HG02759 (cell line): ENCODE measurements around the gene FCN2.
"Not testable (repeated sequence)": the region's sequence is repeated elsewhere in the genome, so short reads cannot be mapped to it uniquely, and the experiment has no call there.

ENCODE experiments used
- ATAC-seq: cut with Tn5 transposase; IDR thresholded peaks from one replicate; pipeline ENCODE4 v1.9.1; 2021; ENCODE audit warnings: mild to moderate bottlenecking, moderate library complexity; ENCODE audit not compliant: unreplicated experiment

FCN2 gene

DNA sequence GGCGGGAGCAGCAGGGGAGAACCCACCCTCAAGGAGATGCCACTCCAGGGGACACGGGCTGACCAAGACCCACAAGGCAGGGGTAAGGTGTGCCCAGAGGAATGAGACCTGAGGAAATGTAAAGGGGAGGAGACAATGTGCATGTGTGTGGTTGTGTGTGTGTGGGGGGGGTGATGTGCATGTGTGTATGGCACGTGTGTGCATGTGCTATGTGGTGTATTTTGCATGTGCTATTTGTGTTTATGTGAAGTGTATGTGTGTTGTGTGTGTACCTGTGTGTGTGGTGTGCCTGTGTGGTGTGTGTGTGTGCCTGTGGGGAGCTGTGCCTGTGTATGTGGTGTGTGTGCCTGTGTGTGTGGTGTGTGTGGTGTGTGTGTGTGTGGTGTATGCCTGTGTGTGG lies 33.5 kb upstream of the FCN2 start:
- ATAC-seq, result no peak

DNA sequence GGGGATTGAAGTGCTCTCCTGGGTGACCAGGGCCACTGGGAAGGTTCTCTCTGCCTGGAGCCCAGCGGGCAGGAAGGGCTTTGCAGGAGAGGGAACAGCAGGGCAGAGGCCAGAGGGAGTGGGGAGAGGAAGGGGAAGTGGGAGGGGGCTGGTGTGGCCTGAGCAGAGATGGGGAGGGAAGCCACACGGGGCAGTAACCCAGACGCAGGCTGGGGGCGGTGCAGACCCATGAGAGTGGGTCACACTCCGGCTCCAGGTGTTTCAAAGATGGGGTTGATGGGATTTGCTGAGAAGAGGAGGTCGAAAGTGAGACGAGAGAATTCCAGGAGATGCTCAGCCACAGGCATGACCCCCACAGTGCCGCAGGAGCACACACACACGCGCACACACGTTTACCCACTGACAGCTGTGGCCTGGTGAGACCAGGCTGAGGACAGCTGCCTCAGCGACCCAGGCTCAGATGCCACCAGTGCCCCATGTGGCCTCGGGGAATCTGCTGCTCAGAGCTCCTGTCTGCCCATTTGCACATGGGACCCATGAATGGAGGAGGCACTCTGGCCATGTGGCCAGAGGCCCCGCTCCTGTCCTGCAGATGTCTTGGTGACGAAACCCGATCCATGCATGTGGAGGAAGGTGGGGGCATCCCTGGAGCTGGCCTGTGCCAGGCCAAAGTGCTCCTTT lies 32.7 kb upstream of the FCN2 start:
- no peak for ATAC-seq

DNA sequence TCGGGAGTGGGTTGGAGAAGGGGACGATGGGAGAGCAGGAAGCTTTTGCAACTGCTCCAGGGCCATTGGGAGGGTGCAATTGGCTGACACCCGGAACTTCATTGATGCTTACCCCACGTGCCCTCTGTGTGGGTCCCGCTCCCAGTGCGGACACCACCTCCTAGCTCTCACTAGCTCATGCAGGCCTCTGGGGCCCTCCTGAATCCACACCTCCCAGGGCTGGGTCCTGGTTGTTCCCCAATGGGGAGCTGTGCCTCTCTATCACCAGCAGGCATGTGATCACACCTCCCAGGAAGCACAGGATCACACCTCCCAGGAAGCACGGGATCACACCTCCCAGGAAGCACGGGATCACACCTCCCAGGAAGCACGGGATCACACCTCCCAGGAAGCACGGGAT lies 32.1 kb upstream of the FCN2 start:
- no peak for ATAC-seq

DNA sequence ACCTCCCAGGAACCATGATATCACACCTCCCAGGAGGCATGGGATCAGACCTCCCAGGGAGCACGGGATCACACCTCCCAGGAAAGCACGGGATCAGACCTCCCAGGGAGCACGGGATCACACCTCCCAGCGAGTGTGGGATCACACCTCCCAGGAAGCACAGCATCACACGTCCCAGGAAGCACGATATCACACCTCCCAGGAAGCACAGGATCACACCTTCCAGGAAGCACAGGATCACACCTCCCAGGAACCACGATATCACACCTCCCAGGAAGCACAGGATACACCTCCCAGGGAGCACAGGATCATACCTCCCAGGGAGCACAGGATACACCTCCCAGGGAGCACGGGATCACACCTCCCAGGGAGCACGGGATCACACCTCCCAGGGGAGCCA lies 30.0 kb upstream of the FCN2 start:
- no peak for ATAC-seq

DNA sequence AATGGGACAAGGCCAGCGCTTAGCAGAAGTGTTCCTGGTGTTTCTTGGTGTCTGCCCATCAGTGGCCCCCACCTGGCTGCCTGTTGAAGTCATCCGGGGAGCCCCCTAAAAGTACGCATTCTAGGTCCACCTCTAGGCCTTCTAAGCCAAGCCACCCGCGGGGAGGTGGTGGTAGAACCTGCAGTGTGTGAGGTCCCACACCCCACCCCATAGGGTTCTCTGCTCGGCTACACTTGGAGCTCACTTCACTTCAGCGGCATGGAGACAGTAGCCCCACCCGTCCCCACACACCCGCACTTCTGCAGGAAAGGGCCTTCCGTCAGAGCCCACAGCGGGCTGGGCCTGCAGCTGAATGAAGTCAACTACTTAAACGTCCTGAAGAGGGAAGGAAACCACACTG lies 29.6 kb upstream of the FCN2 start:
- ATAC-seq, result no peak

DNA sequence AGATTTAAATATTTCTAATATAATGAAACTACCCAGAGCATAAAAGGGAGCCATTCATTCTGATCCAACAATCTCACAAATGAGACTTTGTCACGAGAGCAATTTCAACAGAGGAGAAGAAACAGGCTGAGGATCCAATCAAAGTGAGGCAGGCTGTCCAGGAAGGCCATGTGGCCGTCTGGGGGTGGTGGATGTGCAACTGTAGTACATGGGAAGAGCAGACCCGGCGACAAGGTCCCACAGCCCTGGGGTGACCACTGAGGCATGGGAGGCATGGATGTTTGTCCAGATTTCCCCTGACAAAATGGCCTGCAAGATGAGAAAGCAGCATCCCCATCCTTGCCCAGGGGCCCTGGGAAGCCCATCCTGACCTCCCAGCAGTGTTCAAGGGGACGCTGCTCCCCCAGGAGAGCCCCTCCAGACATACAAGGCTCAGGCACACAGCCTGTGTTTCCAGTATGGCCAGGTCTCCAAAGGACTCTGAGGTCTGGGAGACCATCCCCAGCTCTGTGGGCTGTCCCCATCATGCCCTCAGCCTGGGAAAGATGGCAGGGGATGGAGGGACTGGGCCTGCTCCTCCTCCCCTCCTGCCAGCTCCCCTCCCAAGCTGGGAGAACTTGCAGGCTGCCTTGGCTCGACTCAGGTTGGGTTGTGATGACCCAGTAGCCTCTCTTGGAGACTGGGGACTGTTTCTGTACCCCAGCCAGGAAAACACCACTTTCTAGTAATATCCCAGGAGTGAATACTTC lies 27.5 kb upstream of the FCN2 start:
- ATAC-seq, result no peak

DNA sequence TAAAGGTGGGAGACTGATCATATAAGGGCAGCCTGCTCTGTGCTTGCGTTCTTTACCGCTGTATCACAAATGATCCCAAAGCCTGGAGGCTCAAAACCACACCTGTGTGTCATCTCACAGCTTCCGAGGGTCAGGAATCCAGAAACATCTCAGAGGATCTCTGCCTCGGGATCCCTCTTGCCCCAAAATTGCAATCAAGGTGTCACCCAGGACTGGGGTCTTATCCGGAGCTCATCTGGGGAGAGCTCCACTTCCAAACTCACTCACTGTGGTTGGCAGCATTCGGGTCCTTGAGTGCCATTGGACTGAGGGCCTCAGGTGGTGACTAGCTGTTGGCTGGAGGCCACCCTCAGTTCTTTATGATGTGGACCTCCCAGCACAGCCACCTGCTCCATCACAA lies 26.7 kb upstream of the FCN2 start:
- no peak for ATAC-seq

DNA sequence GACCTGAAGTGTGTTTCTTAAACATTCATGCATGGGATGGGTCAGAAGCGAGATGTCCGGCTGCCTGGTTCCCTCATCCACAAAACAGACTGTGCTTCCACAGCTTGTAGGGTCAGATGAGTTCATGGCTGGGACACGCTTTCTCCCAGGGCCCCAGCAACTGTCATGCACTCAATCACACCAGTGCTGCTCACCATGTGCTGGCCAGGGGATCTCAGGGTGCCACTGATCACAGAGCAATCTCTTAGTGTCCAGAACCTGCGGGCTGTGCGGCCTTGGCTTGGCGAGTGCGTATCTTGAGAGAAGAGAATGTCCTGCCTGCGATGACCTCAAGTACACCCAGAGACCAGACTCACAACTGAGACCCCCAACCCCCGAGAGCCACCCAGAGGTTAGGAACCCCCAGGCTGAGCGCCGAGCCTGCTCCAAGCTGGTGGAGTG lies 26.0 kb upstream of the FCN2 start:
- no peak for ATAC-seq

DNA sequence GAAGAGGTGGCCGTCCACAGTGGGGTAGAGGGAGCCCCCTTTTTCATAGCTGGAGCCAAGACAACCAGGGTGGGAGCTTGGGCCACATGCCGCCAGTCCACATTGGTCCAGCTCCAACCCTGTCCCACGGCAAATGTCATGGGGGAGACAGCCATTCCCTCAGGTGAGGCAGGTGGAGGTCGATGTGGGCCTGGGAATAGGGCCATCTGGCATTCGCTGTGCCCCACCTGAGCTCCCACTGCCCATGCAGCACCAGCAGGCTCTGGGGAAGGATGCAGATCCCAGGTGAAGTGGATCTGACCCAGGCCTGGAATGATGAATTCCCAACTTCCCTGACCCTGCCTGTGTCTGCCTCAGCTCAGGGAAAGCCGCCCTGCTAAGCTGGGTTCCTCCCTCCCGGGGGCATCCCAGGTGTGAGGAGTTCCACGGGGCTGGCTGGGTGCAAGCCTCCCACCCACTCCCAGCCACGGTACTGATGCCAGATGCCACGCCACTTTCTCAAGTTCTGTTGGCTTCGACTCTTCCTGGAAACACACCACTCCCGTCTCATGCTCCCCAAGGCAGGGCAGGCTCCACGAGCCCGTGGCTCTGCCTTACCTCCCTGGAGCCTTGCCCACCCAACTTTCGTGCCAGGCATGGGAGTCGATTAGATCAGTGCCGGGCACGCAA lies 25.2 kb upstream of the FCN2 start:
- no peak for ATAC-seq

DNA sequence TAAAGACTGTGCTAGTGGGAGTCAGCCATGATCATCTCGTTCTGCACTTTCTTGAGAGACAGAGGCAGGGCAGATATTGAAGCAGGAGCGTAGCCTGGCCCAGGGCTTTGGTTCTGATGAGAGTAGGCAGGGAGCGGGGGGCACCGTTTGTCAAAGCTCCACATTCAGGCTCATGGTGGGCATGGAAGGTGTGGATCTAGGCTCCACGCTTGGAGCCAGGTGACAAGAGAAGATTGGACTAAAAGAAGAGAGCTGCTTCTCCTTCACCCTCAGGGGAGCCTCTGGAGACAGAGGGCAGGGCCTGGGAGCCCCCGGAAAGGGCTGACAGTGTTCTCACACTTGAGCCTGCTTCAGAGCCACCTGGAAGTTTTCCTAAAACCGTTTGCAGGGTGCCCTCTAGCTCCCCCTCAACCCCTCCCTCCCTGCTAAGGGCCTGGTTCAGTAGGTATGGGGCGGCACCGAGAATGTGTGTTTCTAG lies 24.7 kb upstream of the FCN2 start:
- no peak for ATAC-seq

DNA sequence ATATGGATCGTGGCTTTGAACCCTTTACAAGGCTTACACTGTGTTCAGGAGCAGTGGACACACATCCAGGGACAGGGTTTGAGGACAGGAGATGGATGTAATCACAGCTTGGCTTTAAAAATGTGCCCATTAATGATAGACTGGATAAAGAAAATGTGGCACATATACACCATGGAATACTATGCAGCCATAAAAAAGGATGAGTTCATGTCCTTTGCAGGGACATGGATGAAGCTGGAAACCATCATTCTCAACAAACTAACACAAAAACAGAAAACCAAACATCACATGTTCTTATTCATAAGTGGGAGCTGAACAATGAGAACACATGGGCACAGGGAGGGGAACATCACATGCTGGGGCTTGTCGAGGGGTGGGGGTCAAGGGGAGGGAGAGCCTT lies 23.2 kb upstream of the FCN2 start:
- ATAC-seq, result not testable (repeated sequence)

DNA sequence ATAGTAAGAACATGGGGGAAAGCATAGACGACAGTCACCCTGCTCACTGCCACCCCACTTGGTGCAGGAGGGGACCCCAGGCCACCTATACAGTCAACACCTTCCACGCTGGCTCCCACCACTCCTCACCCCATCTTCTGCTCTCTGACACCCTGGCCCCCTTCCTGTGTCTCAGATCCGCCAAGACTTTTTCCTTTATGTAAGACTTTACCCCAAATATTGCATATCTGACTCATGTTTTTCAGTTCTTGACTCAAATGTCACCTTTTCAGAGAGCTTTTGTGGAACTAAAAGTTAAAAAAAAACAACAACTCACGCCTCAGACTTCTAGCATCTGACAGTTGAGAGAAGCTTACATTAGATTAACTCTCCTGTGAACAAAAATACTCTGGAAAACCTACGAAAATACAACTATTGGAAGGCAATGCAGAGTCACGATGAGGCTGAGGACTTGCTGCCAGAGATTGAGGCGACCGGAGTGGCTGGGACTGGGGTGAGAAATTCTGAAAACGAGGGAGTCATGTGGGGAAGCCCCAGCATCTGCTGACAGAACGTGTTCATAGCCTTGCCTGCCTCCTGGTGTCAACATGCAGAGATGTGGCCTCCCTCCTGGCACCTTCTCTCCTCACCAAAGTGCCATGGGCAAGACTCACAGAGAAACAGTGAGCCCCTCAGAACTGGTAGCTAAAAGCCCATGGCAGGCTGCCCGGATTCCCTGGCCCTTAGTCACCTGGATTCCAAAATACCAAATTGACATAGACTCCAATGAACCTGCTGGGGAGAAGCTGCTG lies 22.4 kb upstream of the FCN2 start:
- peak; percentile 87 for ATAC-seq

DNA sequence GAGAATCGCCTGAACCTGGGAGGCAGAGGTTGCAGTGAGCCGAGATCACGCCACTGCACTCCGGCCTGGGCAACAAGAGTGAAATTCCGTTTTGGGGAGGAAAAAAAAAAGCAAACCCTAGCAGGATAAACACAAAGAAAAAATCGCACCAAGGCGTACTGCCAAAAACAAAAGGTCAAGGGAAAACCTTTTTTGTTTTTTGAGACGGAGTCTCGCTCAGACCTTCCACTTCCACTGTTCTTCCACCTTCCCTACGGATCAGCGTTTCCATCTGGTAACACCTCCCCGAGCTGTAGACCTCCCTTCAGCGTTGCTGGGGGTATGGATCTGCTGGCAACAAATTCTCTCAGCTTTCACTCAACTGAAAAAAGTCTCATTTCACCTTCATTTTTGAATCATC lies 20.1 kb upstream of the FCN2 start:
- ATAC-seq, result no peak

DNA sequence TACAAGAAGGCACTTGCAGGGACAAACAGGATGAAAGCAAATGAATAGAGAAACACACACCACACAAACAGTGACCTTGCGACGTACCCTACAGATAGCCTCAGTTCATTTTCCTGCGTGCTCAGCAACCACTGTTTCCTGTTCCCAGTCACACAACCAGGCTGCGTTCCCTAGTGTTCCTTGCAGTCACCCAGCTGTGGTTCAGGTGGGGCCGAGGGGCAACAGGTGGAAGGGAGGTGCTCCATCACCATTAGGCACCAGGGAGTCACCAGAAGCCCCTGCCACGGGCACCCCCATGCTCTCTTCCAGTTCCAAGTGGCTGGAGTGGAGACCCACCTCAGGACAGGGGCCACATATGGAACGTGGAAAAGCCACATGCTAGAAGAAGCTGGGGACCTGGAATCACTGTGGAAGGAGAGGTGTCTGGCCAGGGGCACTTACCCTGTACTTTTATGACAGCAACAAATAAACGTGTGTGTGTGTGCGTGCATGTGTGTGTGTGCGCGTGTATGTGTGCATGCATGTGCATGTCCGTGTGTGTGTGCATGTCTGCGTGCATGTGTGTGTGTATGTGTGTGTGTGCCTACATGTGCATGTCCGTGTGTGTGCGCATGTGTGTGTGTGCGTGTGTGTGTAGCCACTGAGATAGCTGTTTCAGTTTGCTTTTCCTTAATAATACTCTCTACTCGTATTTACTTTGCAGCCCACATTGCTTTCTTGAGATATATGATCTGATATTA lies 18.8 kb upstream of the FCN2 start:
- ATAC-seq, result no peak

DNA sequence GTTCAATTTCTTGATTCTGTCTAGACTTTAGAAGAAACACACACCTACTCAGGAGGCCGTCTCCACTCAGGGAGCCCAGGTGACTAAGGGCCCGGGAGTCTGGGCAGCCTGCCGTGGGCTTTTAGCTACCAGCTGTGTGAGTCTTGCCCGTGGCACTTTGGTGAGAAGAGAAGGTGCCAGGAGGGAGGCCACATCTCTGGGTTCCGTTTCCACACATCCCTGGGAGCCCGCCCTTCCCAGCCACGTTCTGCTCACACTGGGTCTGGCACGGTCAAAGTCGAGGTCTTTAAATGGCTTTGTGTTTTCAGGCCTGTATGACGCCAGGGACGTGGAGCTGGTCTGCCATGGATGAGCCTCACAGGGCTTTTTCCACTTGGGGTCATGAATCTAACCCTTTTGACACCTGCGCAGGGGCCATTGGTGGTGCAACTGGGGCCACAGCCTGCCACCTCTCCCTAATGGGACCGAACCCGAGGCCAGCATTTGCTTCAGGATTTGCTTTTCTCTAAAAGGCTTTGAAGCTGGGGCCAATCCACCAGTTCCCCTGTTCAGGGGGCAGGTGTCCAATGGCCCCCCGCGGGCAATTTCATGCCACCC lies 17.2 kb upstream of the FCN2 start:
- ATAC-seq, result no peak

DNA sequence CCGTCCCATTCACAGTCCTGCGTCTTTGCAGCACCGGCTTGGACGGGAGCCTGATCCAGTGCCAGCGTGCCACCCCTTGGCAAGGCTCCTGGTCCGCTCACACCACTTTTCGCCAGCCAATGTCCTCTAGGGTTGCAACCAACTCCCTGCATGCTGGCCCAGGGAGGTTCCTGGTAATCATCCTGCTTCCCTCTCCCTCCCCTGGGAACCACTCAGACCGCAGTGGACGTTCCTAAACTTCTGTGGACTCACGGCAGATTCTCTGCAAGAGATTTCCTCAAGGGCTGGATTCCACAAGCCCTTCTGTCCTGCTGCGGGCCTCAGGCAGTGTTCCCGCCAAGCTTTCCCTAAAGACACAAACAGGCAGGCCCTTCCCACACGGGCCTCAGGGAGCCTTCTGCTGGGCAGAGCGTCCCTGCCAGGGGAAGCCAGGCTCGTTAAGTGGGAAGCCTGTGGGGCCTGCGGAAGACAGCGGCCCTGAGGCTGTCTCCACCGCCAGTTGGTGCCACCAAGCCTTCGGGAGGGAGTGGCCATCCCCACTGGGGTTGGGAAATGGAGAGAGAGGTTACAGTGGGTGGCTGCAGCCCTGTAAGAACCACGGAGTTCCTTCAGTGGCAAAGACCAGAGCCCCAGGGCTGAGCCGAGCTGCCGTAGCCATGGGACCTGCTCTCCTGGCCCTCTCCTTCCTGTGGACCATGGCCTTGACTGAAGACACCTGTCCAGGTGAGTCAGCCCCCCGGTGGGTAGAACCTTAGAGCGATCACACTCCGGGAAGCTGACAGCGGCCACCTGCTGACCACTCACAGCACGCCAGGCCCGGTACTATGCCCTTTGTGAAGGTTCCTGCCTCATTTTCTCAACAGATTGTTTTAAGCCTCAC lies 16.4 kb upstream of the FCN2 start:
- no peak for ATAC-seq

DNA sequence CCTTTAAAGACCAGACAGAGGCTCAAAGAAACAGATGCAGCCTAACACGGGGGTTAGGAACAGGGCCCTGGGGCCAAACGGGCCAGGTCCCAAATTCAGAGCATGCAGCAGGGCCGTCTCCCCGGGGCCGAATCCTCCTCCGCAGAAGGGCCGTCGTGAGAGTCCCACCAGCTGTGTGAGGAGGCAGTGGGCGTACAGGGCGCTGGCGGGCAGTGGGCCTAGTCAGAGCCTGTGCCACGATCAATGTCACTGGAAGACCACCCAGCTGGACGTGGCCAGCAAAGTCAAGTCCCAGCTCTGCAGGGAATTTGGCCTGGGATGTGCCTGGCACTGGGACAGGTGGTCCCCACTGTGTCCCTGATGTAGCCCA lies 15.8 kb upstream of the FCN2 start:
- no peak for ATAC-seq

DNA sequence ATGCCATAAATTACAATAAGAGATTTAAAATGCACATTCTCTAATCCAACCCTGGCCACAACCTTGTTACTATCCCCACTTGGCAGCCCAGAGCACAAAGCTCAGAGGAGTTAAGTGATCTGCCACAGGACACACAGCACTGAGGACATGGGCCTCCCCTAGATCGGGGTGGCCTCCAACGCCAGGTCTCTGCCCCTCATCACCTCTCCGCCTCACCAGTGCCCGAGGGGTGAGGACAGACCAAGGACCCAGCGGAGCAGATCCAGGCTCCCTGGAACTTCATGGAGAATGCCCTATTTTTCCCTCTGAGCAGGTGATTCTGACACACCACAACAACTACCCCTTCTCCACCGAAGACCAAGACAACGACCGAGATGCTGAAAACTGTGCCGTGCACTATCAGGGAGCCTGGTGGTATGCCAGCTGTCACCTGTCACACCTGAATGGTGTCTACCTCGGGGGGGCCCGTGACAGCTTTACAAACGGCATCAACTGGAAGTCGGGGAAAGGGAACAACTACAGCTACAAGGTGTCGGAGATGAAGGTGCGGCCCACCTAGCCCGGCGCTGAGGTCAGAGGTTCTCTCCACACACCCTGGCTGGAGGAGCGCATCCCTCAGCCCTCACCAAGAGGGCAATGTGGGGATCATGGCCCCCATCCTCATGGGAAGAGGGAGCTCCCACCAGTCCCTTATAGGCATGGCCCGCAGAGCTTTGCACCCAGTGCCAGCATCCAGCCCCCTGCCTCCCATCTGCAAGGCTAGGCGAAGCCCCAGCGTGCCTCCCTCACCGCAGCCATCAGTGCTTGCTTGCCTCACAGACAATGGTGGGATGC lies 12.5 kb upstream of the FCN2 start:
- ATAC-seq, result no peak
